NCI-H526 treated with DMSO at 0.1 percent for 48 hours (cell line): Measurements from ENCODE around the gene CCDC184.
"Not testable (repeated sequence)": the region's sequence is repeated elsewhere in the genome, so short reads cannot be mapped to it uniquely, and the experiment has no call there.

Experiments used
- DNase-seq: peaks from one replicate; lab custom pipeline; 2025; lab: John Stamatoyannopoulos, UW

Gene CCDC184

GRCh38 chr12:48183091-48183875 lies at the start of gene CCDC184:
Gene CCDC184, plus strand, starts transcription at chr12:48183644. Its CDS starts 479 bp downstream, at chr12:48184123.
- DNase-seq = peak; percentile 29

- DNase-seq = no peak
These were observed 48.4 kb upstream of the CCDC184 start for GRCh38 chr12:48135027-48135426.

GRCh38 chr12:48142818-48143674 lies 40.4 kb upstream of the CCDC184 start:
- no peak for DNase-seq

GRCh38 chr12:48143898-48144297 lies 39.5 kb upstream of the CCDC184 start:
- DNase-seq = no peak

- DNase-seq = no peak
These were observed 37.5 kb upstream of the CCDC184 start for GRCh38 chr12:48145981-48146380.

- DNase-seq = no peak
These were observed 32.2 kb upstream of the CCDC184 start for GRCh38 chr12:48151103-48151771.

GRCh38 chr12:48155786-48156185 lies 27.7 kb upstream of the CCDC184 start:
- DNase-seq = not testable (repeated sequence)

GRCh38 chr12:48156652-48157017 lies 26.8 kb upstream of the CCDC184 start:
- DNase-seq = no peak

GRCh38 chr12:48157018-48157888 lies 26.2 kb upstream of the CCDC184 start, which contains the start of gene ASB8:
Gene ASB8, minus strand, starts transcription at chr12:48157515. Its CDS starts 4,019 bp downstream, at chr12:48153496.
- DNase-seq = peak; percentile 95

GRCh38 chr12:48157889-48158370 lies 25.5 kb upstream of the CCDC184 start:
- DNase-seq = no peak

- no peak for DNase-seq
These were observed 23.4 kb upstream of the CCDC184 start for GRCh38 chr12:48160046-48160445.

- no peak for DNase-seq
These were observed 22.6 kb upstream of the CCDC184 start for GRCh38 chr12:48160807-48161206.

GRCh38 chr12:48163150-48163747 lies 20.2 kb upstream of the CCDC184 start:
- DNase-seq = no peak

- DNase-seq = no peak
These were observed 19.0 kb upstream of the CCDC184 start for GRCh38 chr12:48164451-48164850.

GRCh38 chr12:48165089-48165981 lies 18.1 kb upstream of the CCDC184 start:
- DNase-seq = peak; percentile 20

GRCh38 chr12:48169011-48169410 lies 14.4 kb upstream of the CCDC184 start:
- no peak for DNase-seq

GRCh38 chr12:48175613-48176416 lies 7.6 kb upstream of the CCDC184 start:
- DNase-seq = no peak

- DNase-seq = no peak
These were observed 7.1 kb upstream of the CCDC184 start for GRCh38 chr12:48176417-48176751.

- DNase-seq = no peak
These were observed 5.5 kb upstream of the CCDC184 start for GRCh38 chr12:48177982-48178381.
